GM19239 (cell line): ENCODE measurements around the gene APBA1.

Experiments
- DNase-seq: peaks from one replicate; pipeline ENCODE4 v3.0.0; 2011; ENCODE audit warnings: low spot score; ENCODE audit not compliant: insufficient read length
- FAIRE-seq: peaks from 2 replicates; lab custom pipeline; 2011; peaks lifted over from hg19 to GRCh38; lab: Jason Lieb, UNC

APBA1 gene

GRCh38 chr9:69542942-69543704 is 129.0 kb downstream of the APBA1 start:
- no peak for FAIRE-seq
- DNase-seq: no peak

- FAIRE-seq (no peak), DNase-seq (no peak)
Measured at GRCh38 chr9:69542058-69542457, 130.1 kb downstream of the APBA1 start.

- DNase-seq (no peak), FAIRE-seq (no peak)
Measured at GRCh38 chr9:69535911-69536310, 136.3 kb downstream of the APBA1 start.

- FAIRE-seq (no peak), DNase-seq (no peak)
Measured at GRCh38 chr9:69535286-69535832, 136.8 kb downstream of the APBA1 start.

- no peak for DNase-seq
Measured at GRCh38 chr9:69532396-69532795, 139.8 kb downstream of the APBA1 start.

GRCh38 chr9:69527454-69527853 is 144.7 kb downstream of the APBA1 start:
- no peak for DNase-seq
- no peak for FAIRE-seq

More at GRCh38 chr9:69532396-69532795, 139.8 kb downstream of the APBA1 start:
- no peak for FAIRE-seq

GRCh38 chr9:69526699-69527098 is 145.5 kb downstream of the APBA1 start:
- FAIRE-seq: no peak
- no peak for DNase-seq

GRCh38 chr9:69519470-69520240 is 152.5 kb downstream of the APBA1 start:
- FAIRE-seq: peak; percentile 70
- DNase-seq: peak; percentile 24

- no peak for FAIRE-seq
Measured at GRCh38 chr9:69516353-69517322, 155.5 kb downstream of the APBA1 start.

GRCh38 chr9:69515810-69516209 is 156.4 kb downstream of the APBA1 start:
- FAIRE-seq (no peak), DNase-seq (no peak)

More at GRCh38 chr9:69516353-69517322, 155.5 kb downstream of the APBA1 start:
- no peak for DNase-seq

GRCh38 chr9:69513141-69513820 is 158.9 kb downstream of the APBA1 start:
- FAIRE-seq (no peak), DNase-seq (no peak)

- no peak for FAIRE-seq
- DNase-seq: no peak
Measured at GRCh38 chr9:69504058-69504457, 168.1 kb downstream of the APBA1 start.

GRCh38 chr9:69502671-69503301 is 169.4 kb downstream of the APBA1 start:
- no peak for DNase-seq
- no peak for FAIRE-seq

GRCh38 chr9:69500896-69501295 is 171.3 kb downstream of the APBA1 start:
- FAIRE-seq: no peak
- DNase-seq: no peak

- DNase-seq: no peak
- no peak for FAIRE-seq
Measured at GRCh38 chr9:69499959-69500358, 172.2 kb downstream of the APBA1 start.

GRCh38 chr9:69499407-69499806 is 172.8 kb downstream of the APBA1 start:
- DNase-seq (no peak), FAIRE-seq (no peak)

GRCh38 chr9:69498470-69498869 is 173.7 kb downstream of the APBA1 start:
- FAIRE-seq (no peak), DNase-seq (no peak)

- no peak for FAIRE-seq
- DNase-seq: no peak
Measured at GRCh38 chr9:69497816-69498215, 174.4 kb downstream of the APBA1 start.

GRCh38 chr9:69496846-69497450 is 175.2 kb downstream of the APBA1 start:
- no peak for FAIRE-seq

More at GRCh38 chr9:69496846-69497450, 175.2 kb downstream of the APBA1 start:
- no peak for DNase-seq
